Measurements from ENCODE around the gene ZSWIM5. TPM values are rescaled to one million over a fixed set of nuclear protein-coding genes. Genes with fewer than 3 reads are reported as not detected.
"Not testable (repeated sequence)": the region's sequence is repeated elsewhere in the genome, so short reads cannot be mapped to it uniquely, and the experiment has no call there.

Gene ZSWIM5
- polyA plus RNA-seq, 5 donors = 4.5 to 5.4 (median 4.7) TPM

DNA sequence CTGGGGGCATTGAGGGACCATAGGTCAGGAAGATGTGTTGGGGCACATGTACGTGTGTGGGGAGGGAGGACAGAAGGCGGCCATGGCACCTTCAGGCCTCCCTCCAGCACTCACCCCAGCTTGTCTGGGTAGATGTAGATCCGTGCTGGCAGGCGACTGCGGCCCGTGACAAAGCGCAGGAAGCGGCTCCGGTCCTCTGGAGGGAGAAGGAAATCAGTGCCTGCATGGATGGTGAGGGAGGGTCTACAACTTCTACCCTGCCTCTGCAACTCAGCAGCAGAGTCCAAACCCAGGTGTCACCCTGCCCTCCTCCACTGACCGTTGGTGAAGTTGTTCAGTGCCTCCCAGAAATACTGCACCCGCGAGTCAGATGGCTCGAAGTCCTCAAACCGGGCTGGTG is 202.7 kb downstream of the ZSWIM5 start:
- no peak for DNase-seq

DNA sequence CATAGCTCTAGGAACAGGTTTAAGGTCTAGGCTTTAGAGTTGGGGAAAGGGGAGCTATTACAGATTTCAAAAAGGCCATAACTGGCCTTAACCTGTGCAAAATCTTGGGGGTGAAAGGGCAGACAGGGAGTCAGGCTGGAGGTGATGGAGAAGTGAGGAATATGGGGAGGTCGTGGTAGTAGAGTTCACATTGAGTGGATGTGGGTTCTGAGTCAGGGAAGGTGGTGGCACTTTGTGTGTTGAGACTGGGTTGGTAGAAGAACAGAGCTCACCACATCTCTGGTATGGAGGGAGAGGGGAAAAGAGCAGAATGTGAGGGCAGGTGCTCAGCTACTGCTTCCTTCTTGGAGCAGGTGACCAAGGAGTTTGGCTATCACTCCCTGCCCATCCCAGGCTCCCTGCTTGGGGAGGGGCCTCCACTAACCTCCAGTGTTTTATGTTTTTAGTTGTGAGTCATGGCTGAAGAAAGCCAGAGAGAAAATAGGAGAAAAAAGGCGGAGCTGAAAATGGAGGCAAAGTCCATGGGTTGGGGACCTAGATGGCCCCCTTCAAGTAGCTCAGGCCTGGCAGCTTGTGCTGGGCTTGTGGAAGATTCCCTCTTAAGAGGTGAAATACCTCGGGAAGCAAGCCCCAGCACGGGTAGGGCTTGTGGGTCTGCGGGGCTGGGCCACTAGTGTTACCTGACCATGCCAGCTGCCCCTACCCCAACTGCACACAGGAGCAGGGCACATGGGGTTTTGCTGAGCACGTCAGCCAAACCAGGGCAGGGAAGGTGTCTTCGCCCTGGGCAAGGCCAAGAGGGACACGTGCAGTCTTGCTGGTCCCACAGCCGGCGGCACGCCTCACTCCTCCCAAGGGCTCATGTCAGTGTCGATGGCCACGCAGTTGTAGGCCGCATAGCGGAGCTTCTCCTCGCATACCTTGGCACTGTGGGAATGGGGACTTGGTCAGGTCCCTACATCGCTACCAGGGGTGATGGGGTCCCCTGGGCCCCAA is 203.5 kb downstream of the ZSWIM5 start:
- DNase-seq = no peak

DNA sequence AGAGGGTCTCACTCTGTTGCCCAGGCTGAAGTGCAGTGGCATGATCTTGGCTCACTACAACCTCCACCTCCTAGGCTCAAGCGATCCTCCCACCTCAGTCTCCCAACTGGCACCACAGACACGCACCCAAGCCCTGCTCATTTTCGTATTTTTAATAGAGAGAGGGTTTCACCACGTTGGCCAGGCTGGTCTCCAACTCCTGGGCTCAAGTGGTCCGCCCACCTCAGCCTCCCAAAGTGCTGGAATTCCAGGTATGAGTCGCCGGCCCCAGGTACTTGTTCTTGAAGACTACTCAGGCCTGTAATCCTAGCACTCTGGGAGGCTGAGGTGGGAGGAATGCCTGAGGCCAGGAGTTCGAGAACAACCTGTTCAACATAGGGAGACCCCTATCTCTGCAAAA is 204.8 kb downstream of the ZSWIM5 start:
- DNase-seq = not testable (repeated sequence)

DNA sequence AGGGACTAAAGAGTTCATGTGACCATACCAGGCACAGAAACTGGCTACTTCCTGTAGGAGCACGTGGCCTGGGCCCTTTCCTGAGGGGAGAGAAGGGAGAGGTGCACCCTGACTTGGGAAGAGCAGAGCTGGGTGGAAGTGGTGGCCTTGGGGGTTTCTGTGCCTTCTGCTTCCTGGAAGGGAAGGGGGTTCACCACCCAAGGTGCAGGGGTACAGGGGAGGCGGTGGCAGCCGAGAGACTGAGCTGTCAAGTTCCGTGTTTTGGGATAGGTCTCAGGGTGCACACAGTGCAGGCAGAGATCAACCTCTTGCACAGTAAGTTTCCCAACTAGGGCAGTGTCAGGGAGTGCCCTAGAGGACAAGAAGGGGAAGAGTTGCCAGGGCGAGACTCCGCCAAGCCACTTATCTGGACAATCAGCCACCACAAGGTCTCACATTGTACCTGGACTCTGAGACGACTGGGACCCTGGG is 205.4 kb downstream of the ZSWIM5 start:
- DNase-seq = no peak

DNA sequence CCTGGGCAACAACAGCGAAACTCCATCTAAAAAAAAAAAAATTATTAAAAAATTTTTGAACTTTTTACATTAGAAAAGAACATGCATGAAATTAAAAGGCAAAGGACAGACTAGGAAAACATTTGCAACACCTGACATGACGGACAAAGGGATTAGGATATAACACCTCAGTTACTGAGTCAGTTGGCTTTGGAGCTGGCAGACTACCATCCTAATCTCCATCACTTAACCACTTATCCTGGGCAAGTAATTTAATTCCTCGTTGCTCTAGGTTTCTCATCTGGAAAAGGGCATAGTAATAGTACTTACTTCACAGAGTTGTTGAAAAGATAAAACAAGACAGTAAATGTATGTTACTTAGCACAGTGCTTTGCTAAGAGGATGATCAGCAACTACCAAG is 207.2 kb downstream of the ZSWIM5 start:
- no peak for DNase-seq

DNA sequence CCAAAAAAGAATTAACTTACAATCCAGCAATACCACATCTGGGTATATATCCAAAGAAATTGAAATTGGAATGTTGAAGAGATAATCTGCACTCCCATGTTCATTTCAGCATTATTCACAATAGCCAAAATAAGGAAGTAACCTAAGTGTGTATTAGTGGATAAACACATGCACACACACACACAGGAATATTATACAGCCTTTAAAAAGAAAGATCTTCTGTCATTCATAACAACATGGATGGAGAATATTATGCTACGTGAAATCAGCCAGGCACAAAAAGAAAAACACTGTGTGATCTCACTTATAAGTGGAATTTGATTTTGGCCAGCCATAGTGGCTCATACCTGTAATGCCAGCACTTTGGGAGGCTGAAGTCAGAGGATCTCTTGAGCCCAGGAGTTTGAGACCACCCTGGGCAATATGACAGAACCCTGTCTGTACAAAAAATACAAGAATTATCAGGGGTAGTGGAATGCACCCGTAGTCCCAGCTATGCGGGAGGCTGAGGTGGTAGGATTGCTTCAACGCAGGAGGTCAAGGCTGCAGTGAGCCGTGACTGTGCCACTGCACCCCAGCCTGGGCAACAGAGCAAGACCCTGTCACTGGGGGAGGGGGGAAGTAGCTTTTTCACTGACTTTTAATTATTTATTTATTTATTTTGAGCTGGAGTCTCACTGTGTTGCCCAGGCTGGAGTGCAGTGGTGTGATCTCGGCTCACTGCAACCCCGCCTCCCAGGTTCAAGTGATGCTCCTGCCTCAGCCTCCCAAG is 210.8 kb downstream of the ZSWIM5 start:
- no peak for DNase-seq

DNA sequence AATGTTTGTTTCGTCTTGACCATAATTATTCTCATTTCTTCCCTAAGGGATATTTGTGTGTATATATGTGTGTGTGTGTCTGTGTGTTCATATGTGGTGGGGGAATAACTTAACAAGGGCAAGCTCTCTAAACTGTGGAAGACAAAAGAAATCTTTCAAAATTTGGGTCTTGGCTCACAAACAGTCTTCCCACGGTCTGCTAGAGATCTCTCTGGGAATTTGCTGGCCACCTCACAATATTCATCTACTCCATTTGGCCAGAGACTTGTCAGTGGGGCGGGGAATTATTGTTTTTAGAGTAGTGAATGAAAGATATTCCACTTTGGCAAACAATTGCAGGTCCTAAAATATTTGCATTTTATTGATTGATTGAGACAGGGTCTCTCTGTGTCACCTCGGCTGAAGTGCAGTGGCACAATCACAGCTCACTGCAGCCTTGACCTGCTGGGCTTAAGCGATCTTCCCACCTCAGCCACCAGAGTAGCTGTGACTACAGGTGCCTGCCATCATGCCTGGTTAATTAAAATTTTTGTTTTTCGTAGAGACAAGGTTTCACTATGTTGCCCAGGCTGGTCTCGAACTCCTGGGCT is 212.0 kb downstream of the ZSWIM5 start:
- DNase-seq = no peak

DNA sequence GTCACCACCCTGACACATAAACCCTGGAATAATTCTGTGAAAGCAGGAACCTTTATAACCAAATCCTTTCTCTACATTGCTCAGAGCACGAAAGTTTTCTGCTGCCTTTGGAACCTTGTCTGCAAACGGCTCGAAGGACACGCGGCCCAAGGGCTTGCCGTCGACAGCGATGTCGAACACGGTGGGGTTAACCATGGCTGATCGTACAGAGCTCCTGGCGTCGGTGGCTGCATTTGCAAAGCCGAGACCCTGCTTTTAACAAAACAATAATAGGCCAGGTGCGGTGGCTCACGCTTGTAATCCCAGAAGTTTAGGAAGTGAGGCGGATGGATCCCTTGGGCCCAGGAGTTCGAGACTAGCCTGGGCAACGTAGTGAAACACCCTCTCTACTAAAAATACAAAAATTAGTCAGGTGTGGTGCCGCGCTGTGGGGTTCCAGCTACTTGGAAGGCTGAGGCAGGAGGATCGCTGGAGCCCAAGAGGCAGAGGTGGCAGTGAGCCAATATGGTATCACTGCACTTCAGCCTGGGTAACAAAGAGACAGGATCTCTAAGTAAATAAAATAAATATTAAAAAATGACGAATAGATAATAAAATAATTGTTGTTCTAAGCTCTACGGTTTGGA is 217.8 kb downstream of the ZSWIM5 start:
- no peak for DNase-seq

DNA sequence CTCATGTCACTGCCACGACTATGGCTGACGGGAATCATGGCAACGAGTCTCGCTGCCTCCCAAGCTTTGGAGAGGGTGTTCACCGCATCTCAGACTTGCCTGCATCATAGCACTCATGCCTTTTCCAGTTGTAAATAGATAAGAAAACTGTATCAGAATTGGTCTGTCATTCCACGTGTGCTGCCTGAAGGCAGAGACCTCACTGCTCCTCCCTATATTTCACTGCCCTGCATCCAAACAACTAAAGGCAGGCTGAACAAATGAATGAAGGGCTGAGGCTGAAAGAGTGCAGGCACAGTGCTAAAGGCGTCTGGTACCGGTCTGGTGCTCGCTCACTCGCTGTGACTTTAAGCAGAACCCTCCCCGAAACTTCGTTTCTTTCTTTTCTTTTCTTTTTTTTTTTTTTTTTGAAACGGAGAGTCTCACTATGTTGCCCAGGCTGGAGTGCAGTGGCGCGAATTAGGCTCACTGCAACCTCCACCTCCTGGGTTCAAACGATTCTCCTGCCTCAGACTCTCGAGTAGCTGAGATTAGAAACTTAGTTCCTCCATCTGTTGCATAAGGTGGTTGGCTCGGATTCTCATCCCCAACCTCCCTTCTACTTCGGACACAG is 220.6 kb downstream of the ZSWIM5 start:
- DNase-seq = no peak

DNA sequence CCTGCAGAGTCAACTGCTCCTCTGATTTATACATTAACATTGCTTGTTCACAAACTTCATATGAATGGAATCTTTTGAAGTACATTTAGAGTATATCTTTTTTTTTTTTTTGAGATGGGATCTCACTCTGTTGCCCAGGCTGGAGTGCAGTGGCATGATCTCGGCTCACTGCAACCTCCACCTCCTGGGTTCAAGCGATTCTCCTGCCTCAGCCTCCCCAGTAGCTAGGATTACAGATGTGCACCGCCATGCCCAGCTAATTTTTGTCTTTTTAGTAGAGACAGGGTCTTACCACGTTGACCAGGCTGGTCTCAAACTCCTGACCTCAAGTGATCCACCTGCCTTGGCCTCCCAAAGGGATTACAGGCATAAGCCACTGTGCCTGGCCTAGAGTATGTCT is 229.0 kb downstream of the ZSWIM5 start:
- not testable (repeated sequence) for DNase-seq

DNA sequence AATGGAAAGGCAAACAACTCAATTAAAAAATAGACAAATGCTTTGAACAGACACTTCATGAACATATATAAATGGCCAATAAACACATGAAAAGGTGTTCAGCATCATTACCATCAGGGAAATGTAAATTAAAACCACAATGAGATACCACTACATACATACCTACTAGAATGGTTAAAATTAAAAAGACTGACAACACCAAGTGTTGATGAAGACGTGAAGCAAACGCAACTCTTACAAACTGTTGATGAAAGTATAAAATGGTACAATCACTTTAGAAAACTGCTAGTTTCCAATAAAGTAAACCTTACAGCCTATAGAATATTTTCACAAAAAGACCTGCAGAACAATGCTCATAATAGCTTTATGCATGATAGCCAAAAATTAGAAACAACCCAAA is 230.2 kb downstream of the ZSWIM5 start:
- no peak for DNase-seq

DNA sequence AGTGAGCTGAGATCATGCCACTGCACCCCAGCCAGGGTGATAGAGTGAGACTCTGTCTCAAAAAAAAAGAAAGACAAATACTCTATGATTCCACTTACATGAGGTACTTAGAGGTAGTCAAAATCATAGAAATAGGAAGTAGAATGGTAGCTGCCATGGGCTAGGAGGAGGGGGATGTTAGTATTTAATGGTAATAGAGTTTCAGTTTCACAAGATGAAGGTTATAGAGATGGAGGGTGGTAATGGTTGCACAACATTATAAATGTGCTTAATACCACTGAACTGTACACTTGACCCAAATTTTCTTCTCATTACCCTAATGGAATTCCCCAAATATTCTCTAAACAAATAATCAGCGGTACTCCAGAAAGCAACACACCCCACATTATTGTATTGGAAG is 232.8 kb downstream of the ZSWIM5 start:
- no peak for DNase-seq

DNA sequence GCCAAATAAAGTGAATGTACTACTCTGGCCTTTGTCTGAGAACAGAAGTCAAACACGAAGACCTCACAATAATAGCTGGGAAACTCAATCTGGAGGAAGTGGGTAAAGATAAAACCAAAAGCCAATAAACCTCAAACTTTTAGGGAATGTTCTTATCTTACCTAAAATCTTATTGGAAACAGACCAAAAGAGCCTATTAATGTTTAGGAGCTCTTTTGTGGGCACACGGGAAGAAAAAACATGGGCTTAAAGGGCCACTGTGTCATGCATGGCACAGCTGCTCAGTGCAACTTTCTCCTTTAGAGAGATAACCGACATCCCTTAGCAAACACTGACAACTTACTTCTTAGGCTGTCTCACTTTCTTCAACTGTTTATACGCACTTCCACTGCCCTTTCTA is 236.1 kb downstream of the ZSWIM5 start:
- DNase-seq = no peak

Other genes starting within 250 kb of the ZSWIM5 start
- gene EIF2B3, start 220.0 kb downstream of the ZSWIM5 start, polyA plus RNA-seq (ENCODE audit: insufficient read depth in 1 of 5, insufficient read length in 5 of 5, low replicate concordance in 1 of 5) = 10 to 100 TPM; 26.7 to 31.0 (median 28.5) TPM
- gene HECTD3, start 195.3 kb downstream of the ZSWIM5 start, polyA plus RNA-seq (ENCODE audit: insufficient read depth in 1 of 5, insufficient read length in 5 of 5, low replicate concordance in 1 of 5) = 10 to 100 TPM; 27.6 to 33.1 (median 32.2) TPM
- gene UROD, start 194.4 kb downstream of the ZSWIM5 start, polyA plus RNA-seq (ENCODE audit: insufficient read depth in 1 of 5, insufficient read length in 5 of 5, low replicate concordance in 1 of 5) = 100 to 1,000 TPM in 1 of 5 donors, 10 to 100 TPM in 4; 90.1 to 110 (median 94.8) TPM
- gene HPDL, start 120.3 kb upstream of the ZSWIM5 start, polyA plus RNA-seq (ENCODE audit: insufficient read depth in 1 of 5, insufficient read length in 5 of 5, low replicate concordance in 1 of 5) = 1 to 10 TPM; 1.1 to 2.1 (median 1.7) TPM
- 10 to 100 TPM; 12.4 to 13.7 (median 12.8) TPM for gene TOE1, start 133.6 kb upstream of the ZSWIM5 start, polyA plus RNA-seq (ENCODE audit: insufficient read depth in 1 of 5, insufficient read length in 5 of 5, low replicate concordance in 1 of 5)
- gene MUTYH, start 133.8 kb upstream of the ZSWIM5 start, polyA plus RNA-seq (ENCODE audit: insufficient read depth in 1 of 5, insufficient read length in 5 of 5, low replicate concordance in 1 of 5) = 10 to 100 TPM; 23.9 to 33.6 (median 32.3) TPM

All from right lung (tissue), 5 donors.